D721Med (cell line): ENCODE results near the gene UBE2E3.
A peak's percentile ranks its signal among the peaks of the same experiment; 100 is the strongest.
"Not testable (repeated sequence)": the region's sequence is repeated elsewhere in the genome, so short reads cannot be mapped to it uniquely, and the experiment has no call there.

Experiments used
- DNase-seq: peaks from one replicate; pipeline ENCODE4 v3.0.0; 2011; ENCODE audit warnings: low spot score; ENCODE audit not compliant: insufficient read length
- FAIRE-seq: peaks from 2 replicates; lab custom pipeline; 2011; peaks lifted over from hg19 to GRCh38; lab: Jason Lieb, UNC
- TF ChIP-seq, protein P1 (sequence below): IDR thresholded peaks from 2 replicates; pipeline ENCODE4 v1.5.1; 2012; ENCODE audit warnings: mild to moderate bottlenecking, control low read depth; ENCODE audit not compliant: insufficient read depth; ENCODE audit errors: missing control alignments

The UBE2E3 gene

DNA sequence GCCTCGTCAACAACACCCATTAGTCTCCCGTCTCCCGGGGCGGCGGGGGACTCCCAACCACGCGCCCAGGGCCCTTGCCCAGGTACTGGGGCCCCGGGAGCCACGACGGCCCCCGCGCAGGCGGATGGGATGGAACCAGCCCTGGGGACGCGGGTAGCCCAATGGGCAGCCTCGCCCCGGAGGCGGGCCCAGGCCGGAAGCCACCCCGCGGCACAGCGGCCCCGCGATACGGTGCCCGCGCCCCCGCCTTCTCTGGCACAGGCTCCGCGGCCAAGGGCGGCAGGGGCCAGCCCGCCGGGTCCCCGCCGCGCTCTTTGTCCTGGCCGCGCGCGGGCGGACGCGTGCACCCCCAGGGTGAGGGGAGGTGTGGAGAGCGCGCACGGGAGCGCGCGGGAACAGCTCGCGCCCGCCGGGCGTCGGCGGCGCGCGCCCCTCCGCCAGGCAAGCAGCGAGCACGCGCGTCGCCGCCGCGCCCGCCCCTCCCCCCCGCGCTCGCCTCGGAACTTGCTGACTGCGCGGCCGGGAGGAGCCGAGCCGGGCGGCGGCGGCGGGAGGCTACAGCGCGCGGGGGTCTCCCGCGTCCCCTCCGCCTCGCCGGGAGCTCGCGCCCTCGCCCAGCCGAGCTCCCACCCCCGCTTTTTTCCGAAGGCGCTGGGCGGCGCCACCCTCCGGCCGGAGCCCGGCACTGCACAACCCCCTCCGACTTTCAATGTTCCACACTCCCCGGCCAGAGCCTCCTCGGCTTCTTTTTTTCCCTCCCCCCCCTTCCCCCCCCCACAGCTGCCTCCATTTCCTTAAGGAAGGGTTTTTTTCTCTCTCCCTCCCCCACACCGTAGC, at the start of gene UBE2E3:
Gene UBE2E3, plus strand, starts transcription at position 500 of the 837 bp plus-strand sequence. CDS start 1,438 bp downstream, outside the sequence.
- DNase-seq (peak; percentile 38), FAIRE-seq (no peak)
- TF ChIP-seq, protein P1, sequence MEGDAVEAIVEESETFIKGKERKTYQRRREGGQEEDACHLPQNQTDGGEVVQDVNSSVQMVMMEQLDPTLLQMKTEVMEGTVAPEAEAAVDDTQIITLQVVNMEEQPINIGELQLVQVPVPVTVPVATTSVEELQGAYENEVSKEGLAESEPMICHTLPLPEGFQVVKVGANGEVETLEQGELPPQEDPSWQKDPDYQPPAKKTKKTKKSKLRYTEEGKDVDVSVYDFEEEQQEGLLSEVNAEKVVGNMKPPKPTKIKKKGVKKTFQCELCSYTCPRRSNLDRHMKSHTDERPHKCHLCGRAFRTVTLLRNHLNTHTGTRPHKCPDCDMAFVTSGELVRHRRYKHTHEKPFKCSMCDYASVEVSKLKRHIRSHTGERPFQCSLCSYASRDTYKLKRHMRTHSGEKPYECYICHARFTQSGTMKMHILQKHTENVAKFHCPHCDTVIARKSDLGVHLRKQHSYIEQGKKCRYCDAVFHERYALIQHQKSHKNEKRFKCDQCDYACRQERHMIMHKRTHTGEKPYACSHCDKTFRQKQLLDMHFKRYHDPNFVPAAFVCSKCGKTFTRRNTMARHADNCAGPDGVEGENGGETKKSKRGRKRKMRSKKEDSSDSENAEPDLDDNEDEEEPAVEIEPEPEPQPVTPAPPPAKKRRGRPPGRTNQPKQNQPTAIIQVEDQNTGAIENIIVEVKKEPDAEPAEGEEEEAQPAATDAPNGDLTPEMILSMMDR = peak; percentile 48

DNA sequence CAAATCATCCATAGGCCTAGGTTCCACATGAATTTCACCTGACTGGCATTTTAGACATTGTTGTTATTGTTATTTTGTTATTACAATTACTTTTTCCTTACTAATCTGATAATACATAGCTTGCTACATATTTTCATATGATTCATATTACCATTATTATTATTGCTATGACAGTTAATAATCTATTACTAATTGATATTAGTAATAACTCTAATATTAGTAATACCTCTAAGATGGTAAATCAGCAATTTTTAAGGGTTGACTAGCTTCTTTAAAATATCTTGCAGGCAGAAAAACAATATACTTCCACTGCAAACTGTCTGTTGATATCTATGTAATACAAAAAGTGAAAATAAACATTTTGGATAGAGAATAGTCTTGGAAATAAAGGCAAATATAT, 48.6 kb upstream of the UBE2E3 start:
- TF ChIP-seq, protein P1 = no peak
- FAIRE-seq (no peak), DNase-seq (no peak)

DNA sequence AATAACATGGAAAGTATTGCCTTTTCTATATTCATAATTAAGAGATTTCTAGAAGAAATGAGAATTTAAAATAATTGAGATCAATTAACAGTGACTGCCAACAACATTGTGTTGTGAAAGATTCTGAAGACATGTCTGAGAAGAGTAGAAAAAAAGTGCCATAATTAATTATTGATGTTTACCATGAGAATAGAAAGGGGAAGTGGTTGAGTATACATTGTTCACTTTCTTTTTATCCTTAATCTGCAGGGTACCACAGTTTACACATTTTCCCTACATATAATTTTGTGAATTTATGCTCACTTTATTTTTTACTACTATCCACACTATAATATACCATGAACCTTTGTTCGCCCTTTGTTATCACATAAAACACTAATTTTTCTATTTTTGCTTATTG, 47.1 kb upstream of the UBE2E3 start:
- TF ChIP-seq, protein P1 = no peak
- no peak for DNase-seq
- FAIRE-seq = no peak

DNA sequence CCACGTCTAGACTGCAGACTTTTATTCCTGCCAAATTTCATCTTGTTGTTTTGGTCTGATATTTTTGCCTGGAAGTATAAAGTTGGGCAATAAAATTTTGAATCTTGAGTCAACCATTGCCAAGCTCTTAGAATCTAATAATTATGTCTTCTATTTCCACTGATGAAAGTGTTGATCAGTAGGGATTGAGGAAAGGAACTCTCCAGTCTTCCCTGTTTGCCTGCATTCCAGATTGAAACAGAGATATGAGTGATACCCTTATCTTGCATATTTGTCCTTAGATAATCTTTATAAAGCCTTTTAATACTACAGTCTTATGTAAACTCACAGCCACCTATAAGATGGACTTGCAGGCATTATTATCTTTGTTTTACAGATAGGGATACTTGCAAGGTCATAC, 45.5 kb upstream of the UBE2E3 start:
- FAIRE-seq = no peak
- DNase-seq = no peak
- TF ChIP-seq, protein P1 = no peak

DNA sequence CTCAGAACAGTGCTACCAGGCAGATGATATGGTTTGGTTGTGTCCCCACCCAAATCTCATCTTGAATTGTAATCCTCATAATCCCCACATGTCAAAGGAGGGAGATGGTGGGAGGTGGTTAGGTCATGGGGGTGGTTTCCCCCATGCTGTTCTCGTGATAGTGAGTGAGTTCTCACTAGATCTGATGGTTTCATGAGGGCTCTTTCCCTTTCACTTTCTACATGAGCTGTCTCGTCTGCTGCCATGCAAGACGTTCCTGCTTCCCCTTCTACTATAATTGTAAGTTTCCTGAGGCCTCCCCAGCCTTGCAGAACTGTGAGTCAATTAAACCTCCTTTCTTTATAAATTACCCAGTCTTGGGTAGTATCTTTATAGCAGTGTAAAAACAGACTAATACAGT, 42.9 kb upstream of the UBE2E3 start:
- not testable (repeated sequence) for DNase-seq, FAIRE-seq

DNA sequence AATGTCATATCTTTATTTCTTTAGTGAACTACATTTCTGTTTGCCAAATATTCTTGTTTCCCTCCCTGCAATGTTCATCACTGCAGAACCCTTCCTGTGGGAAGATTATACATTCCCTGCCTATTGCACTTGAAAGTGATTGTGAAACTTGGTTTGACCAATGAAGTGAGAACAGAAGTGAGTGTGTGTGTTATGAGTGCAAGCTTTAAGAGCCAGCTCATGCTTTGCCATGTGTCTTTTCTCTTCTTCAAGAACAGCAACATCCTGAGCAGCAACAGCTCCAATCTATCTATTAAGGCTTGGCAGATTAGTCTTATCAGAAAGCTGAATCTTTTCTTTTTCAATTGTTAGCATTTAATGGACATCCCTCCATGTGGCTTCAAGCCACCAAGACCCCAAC, 42.0 kb upstream of the UBE2E3 start:
- no peak for FAIRE-seq
- no peak for DNase-seq
- TF ChIP-seq, protein P1 = no peak

DNA sequence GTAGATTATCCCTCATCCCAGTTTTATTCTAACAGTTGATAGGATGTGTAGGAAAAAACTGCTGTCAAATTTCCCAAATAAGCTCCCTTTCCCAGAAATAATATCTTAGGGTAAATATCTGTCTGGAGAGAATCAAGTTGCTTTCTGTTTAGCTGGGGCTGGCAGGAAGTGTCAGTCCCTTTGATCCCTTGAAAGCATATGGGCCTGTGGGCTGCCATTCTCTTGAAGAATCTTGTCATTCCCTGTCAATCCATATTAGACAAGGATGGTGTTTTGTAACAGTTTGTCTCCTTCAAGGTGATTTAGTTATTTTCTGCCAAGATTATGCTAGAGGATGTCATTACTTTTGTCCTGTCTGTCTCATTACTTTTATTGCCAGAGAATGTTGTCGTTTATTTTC, 37.1 kb upstream of the UBE2E3 start:
- DNase-seq (no peak), FAIRE-seq (no peak)
- TF ChIP-seq, protein P1 = no peak
